Measurements from ENCODE around the gene ERICH3.

ERICH3 gene, protein sequence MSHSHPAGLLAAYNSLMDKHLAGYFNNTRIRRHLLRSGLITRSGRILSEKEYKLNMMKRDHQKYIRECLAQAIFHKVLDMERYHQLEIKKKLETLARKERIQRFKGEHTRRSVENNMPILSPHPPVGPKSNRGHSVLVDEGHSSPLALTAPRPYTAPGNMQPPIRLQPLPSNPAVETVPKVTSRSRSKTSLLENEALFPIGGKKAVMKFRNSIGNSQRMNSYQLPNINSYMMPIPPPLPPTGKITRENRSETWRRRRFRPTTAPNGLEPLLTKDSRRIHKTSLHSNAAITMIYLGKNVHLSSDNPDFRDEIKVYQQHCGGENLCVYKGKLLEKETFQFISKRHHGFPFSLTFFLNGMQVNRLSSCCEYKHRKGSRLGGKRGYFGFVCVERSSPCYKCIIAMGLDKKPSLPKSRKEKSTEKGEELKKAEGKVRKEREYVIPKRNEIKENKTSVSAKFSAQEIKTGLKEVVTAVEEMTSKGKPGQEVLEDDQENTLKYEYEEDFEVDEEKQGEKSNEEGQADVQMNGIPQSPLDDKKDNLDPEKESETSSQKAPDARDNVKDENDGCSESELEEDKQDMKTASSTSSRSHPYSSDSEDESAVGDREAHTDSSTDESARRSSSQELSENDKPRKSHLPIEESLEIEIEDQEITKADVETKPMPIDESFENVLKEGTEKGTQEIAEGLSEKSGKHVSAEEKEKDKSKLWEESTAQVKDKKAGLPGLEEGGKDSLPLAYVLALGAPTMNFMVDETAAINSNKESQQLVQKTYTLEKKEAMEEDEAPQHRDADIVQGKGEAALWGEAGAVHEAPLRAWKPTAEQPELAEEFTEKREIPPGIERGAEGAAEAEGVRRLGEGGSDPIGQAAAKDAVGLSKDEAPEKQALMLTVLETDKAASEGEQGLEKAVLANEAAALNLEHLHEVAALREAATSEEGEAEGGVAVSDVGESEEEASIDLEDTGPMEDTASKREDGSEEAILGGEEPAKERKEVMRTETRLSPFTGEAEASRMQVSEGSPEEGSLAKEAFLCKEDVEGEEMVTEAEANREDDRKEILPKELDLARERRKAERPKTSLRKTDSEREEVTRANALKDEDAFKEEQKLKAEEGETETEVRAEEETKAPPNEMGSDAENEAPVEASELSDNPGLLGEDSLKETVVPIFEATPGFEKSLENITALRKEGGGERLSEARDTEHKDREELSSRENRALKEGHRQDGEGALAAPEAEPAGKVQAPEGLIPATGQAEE (N-terminal part only)

DNA sequence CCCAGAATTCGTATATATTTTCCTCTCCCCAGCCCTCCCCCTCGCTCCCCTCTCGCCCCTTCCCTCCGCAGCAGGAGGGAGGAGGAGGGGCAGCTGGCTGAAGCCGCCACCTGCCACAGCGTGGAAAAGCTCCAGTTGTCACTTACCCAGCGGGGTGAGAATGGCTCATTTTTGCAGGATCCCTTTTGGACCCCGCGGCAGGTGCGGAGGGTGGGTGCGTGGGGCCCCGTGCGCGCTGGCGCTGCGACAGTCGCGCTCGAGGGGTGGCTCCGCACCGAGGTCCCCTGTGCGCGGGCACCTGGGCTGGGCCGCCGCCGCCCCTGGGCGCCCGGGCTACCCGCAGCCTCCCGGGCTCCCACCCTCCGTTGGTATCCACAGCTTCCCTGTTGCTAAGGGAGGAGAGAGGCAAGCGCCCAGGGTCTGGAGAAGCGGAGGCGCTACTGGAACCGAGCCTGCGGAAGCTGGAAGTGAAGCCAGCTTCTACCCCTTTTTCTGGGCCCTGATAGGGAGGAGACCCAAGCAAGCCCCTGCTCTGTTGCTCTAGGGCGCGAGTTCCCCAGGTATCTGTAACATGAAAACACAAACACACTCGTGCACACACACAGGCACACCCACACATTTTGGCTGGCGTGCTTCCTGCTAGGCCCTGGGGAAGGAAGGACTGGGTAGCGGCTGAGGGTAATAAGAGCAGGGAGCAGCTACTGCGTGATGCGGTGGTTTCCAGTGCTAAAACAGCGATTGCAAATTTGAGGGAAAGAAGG is at the start of gene ERICH3:
TSS of gene ERICH3 (minus strand) at position 442 of the 761 bp plus-strand sequence. CDS start at position 169, 273 bp downstream.
- DNase-seq (ENCODE audit: low read depth, low spot score), result no peak

DNA sequence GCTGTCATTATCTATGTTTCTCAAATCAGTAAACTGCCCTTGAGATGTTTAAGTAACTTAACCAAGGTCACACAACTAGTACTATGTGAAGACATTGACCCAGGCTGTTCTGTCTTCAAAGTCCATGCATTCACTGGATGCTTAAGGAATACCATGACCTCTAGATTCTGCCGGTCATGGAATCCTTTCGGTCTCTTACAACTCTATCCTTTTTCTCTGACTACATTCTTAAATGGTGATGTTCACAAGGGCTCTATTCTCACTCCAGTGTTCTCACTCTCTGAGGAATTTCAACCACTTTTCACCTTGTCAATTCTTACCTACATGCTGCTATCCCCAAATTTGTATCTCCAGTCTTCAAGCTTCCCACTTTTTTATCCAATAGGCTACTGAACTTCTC is 44.0 kb upstream of the ERICH3 start:
- no peak for DNase-seq (ENCODE audit: low read depth, low spot score)

DNA sequence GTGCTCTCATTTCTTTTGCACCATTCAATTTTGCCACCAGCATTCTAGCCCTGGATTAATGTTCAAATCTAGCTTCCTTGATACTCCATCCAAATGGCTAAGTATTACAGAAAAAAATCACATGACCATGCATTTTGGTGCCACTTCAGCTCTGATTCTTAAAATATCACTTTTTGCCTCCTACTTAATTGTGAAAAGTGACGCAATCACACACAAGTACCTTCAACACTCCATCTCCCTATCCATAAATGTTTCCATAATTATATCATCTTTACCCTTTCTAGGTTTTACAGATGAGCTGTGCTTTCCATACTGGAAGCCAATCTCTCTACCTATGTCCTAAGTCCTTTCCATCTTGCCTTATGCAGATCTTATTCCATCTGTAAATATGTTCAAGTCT is 43.2 kb upstream of the ERICH3 start:
- no peak for DNase-seq (ENCODE audit: low read depth, low spot score)

DNA sequence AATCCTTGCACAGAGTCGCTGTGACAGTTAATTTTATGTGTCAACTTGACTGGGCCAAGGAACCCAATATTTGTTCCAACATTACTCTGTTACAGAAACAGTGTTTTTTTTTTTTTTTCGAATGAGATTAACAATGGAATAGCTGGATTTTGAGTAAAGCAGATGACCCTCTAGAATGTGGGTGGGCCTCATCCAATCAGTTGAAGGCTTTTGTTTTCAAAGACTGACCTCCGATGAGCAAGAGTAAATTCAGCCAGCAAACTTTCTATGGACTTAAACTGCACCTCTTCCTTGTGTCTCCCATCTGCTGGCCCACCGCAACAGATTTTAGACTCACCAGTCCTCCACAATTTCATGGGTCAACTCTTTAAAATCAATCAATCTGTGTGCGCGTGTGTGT is 42.2 kb upstream of the ERICH3 start:
- DNase-seq (ENCODE audit: low read depth, low spot score), result no peak

DNA sequence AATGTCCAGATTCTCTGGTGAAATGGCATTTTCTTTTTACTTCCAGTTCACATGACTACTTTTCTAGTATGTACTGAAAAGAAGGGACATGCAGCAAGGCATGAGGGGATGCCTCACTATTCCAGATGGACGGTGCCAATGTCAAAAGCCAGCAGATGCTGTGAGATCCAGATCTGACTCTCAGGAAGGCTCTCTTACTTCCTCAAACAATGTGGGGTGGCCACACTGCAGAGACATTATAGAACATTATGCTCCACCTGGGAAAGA is 41.6 kb upstream of the ERICH3 start:
- DNase-seq (ENCODE audit: low read depth, low spot score), result no peak

DNA sequence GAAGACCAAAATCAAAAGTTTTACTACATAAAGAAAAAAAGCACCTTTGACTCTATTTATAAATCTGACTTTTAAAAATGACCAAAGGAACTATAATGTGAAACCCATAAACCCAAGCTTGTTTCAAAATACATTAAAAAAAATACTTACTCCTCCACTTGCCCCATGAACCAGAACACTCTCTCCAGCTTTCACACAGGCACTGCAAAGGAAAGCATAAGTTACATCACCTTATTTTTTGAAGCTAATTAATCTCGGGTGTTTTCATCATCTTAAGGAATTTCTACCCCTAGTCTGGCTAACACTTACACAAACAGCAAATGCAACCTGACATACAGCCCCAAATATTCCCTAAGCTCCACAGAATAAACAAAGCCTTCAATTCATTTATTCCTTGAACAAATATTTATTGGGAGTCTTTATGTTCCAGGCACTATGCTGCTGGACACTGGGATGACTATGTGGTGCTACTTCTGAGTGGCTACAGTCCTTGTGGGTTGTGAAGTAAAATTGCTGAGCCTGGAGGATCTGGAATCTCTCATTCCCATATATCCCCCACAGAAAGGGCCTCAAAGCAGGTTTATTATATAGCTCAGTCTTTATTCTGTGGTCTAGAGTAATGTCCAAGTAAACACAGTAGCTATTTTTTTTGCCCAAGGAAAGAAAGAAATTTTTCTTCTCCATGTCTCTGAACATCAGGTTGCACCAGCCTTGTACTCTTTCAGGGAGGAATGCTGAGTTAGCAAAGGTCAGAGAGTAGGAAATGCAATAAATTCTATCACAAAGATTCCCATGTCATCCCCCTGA is 41.0 kb upstream of the ERICH3 start:
- DNase-seq (ENCODE audit: low read depth, low spot score), result no peak

DNA sequence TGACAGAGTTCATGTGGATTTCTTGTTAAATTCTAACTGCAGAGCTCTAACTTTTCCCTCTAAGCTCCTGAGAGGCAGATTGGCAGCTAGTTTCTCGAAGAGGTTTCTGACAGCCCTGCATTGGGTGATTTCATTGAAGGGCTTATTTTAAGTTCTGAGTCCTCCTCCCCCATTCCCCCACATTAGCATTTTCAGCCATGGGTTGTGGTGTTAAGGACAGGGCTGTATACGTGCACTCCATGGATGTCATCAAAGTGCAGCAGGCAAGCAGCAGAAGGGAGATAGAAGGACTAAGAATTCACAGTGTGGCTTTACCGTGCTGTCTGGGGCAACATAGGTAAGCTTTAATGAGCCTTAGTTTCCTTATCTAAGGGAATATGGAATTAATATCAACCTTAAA is 40.3 kb upstream of the ERICH3 start:
- DNase-seq (ENCODE audit: low read depth, low spot score), result no peak

DNA sequence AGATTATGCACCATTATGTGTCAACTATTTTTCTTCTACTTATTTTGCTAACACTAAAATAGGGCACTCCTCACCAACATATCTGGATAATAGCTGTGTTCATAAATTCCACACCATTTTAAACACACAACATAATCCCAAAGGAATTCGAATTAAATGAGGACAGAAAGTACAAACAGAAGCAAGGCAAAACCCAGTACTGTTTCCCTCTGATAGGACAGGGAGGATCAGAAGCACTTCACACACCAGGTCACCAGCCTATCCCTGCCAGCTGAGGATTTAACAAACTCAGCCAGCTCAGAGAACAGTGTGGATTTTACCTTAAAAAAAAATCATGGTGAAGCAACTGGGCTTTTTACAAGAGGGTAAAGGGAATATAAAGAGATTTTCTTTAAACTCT is 39.3 kb upstream of the ERICH3 start:
- no peak for DNase-seq (ENCODE audit: low read depth, low spot score)

DNA sequence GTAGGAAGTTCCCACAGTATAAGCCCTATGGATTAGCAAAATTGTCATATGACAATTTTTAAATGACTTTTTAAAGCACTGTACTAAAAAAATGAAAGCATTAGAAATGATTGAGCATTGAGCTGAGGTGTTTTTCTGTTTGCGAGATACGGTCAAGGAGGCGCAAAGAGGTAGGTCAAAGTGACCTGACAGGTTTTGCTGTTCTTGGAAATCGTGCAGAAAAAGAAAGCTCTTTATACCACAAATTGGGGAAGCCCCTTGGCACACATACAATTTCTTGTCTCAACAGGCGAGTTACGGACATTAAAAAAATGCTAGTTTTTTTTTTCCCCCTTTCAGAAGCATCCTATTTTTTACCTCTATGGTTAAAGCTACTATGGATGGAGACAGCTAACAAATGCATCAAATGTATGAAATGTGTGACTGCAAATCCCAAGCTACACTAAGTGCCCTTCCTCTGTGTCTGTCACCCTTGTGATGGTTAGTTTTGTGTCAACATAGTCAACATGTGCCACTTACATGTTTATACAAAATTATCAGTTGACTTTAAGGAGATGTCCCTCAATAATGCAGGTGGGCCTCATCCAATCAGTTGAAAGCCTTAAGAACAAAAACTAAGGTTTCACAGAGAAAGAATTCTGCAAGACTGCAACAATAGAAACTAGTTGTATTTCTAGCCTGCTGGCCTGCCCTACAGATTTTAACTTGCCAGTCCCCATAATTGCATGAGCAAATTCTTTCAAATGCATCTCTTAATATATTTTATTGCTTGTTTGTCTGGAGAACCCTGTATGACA is 30.0 kb upstream of the ERICH3 start:
- no peak for DNase-seq (ENCODE audit: low read depth, low spot score)

DNA sequence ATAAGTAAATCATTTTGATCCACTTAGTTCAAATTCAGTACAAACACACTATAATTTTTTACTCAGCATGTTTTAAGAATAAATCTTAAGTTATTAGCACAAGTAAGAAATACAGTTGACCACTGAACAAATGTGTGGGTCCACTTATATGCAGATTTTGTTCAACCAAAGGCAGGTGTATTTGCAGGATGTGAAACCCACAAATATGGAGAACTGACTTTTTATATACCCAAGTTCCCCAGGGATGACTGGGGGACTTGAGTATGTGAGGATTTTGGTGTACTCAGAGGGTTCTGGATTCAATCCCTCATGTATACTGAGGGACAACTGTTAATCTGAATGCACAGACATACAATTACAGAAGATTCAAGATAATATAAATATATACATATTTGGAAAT is 25.7 kb upstream of the ERICH3 start:
- DNase-seq (ENCODE audit: low read depth, low spot score), result no peak

DNA sequence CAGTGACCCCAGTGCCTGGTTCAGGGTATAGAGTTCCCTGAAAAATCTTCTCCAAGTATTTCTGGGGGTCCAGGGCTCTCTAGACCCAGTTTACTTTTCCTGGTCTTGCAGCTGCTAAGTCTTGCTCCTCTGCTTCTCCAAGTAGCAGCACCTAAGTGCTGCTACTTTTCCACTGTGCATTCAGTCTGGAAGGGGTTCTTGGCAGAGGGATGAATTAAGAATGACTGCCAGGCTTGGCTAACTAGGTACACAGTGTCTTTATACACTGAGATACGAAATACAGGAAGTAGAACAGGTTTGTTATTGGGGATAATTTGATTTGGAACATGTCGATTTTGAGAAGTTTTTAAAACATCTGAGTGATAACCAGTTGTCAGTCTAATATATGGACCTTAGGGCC is 24.2 kb upstream of the ERICH3 start:
- DNase-seq (ENCODE audit: low read depth, low spot score), result no peak

DNA sequence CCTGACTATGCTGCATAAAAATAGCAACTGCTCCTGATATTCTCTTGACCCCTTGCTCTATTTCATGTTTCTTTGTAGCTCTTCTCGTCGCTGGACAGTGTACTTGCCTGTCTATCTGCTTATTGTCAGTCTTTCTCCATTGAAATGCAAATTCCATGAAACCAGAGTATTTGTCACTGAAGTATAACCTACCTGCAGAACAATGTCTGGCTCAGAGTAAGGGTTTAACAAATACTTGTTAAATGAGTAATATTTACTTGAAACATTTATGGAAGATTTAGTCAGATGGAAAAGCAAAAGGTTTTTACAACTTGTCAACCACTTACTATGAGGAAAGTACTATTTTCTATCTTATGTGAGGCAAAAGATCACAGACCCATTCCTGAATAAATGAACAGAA is 19.9 kb upstream of the ERICH3 start:
- DNase-seq (ENCODE audit: low read depth, low spot score), result no peak

DNA sequence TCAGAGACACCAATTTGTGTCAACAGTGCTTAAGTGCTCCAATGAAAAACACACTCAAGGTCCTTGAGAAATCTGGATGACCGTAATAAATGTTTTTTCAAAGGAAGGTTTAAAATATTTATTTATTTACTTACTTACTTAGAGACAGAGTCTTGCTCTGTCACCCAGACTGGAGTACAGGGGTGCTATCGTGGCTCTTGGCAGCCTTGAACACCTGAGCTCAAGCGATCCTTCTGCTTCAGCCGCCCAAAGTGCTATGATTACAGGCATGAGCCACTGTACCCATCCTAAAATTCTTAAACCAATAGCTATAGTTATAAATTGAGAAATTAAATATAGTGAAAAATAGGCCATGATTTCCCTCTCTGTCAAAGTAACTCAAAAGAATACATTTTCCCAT is 17.3 kb upstream of the ERICH3 start:
- no peak for DNase-seq (ENCODE audit: low read depth, low spot score)

DNA sequence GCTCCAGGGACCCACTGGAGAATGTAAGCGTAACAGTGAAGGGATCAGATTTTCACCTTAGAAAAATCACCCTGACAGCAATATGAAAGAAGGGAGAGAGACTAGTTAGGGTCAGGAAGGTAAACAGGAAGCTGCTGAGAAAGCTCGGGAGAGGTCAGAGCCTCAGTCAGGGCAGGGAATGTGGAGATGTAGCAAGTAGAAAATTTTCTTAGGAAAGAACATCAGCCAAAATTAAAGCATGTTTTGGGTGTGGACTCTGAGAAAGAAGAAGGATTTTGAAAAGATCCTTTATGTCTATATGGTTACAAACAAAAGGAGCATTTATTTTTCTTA is 16.7 kb upstream of the ERICH3 start:
- DNase-seq (ENCODE audit: low read depth, low spot score), result no peak

DNA sequence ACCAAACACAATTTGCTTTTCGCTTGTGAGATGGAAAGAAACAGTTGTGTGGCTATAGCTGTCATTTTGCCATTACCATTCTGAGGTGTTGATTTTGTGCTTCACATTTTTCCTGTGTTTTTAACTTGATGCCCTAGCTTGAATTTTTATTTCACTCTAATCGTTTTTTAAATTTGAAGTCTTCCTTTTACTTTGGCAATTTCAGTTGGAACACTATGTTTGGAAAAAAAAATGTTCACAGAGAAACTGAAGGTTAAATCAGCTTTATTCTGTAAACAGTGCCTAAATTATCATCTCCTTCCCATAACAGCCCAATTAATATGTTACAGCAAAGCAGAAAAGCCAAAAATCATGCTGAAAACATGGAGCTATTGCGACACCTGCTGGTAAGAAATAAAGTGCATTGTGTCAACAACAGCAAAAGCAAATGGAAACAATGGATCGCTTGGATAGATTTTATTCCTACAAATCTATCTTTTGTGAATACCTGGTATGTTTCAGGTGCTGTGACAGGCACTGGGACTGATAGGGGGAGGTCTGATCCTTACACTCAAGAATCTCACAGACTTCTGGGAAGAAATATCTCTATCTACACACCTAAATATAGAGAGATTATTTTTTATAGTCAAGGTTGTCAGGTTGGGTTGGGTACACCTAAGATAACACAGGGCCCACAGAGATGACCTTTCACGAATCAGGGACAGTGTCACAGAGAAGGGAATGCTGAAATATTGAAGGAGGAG is 16.2 kb upstream of the ERICH3 start:
- DNase-seq (ENCODE audit: low read depth, low spot score), result peak; percentile 29

DNA sequence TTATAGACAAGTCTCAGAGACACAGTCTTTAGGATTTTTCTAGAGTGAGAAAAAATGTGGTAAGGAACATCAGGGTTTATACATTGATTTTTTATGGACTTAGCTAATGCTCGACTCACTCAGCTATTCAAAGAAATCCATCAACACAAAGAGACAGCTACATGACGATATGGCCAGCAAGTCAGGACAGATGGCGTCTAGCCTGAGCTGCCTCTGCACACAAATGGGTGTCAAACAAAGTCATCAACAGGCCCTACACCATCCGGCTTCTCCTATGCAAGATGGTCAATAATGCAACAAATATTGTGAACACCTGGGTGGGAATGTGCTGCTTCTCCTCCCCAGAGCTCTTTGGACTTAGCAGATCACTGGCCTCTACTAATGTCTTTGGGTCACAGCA is 13.3 kb upstream of the ERICH3 start:
- DNase-seq (ENCODE audit: low read depth, low spot score), result no peak

DNA sequence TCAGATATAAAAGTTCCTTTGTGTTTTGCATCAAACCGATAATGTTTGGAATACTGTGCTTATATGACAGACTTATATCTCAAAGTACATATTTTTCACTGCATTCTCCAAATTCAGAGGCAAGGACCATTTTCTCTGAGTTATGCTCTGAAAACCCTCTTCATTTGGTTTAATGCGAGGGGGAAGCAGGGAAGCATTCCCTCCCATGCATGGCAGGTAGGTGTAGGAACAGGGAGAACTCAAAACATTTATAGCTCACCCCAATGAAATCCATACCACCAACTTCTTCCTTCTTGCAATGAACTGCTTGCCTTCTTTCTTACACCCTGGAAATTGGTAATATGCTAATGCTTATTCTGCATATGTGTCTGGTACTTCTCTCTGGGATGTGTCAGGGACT is 10.7 kb upstream of the ERICH3 start:
- no peak for DNase-seq (ENCODE audit: low read depth, low spot score)

DNA sequence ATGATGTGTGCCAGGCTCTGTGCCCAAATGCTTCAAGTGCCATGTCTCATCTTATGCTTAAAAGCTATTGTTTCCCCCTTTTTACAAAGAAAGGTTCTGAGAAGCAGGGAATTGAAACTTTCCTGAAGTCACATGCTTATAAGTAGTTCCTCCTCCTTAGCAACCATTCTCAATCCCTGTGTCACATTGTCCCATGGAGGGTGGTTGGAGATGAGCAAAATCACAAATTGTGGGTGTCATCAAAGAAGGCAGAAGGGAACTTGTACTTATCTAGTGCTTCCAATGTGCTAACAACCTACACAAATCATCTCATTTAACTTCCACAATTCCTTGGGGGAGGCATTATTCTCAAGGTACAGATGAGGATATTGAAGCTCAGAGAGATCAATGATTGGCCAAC is 10.1 kb upstream of the ERICH3 start:
- DNase-seq (ENCODE audit: low read depth, low spot score), result no peak

DNA sequence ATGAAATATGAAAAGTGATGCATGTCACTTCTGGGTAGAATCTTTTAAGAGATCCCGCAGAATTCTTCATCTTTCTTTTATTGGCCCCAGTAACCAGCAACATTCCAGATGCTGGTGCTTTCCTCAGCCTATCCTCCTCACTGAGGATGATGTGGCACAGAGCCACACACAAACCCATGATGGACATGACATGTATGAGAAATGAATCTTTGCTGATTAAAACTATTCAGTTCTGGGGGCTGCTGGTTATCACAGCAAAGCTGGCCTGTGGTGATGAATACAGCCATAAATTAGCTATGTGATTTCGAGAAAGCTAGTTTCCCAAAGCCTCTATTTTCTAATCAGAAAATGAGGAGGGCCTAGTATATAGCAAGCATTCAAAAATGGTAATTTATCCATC is 8.3 kb upstream of the ERICH3 start:
- no peak for DNase-seq (ENCODE audit: low read depth, low spot score)
